Muscle of back (tissue), 11 donors: ENCODE results near the gene ATF6. TPM values are rescaled to one million over a fixed set of nuclear protein-coding genes. Genes with fewer than 3 reads are reported as not detected.

Experiments
- DNase-seq, 3 donors: peaks; one replicate each; pipeline versions ENCODE4 v3.0.0 to v3.0.0-alpha.2; 2013
- polyA plus RNA-seq, 10 donors: library from polyadenylated mRNA; unstranded; fragments of 120-200 nt; gene quantifications; one replicate each; pipeline ENCODE4 v1.2.1, GENCODE V29; 2013; ENCODE audit not compliant: insufficient read length in 10 of 10

The ATF6 gene
- polyA plus RNA-seq, 10 donors: 14.5 to 20.5 (median 18.1) TPM

GRCh38 chr1:161885759-161886158 lies 119.6 kb downstream of the ATF6 start:
- DNase-seq: no peak

GRCh38 chr1:161886589-161886988 lies 120.5 kb downstream of the ATF6 start:
- no peak for DNase-seq

DNA sequence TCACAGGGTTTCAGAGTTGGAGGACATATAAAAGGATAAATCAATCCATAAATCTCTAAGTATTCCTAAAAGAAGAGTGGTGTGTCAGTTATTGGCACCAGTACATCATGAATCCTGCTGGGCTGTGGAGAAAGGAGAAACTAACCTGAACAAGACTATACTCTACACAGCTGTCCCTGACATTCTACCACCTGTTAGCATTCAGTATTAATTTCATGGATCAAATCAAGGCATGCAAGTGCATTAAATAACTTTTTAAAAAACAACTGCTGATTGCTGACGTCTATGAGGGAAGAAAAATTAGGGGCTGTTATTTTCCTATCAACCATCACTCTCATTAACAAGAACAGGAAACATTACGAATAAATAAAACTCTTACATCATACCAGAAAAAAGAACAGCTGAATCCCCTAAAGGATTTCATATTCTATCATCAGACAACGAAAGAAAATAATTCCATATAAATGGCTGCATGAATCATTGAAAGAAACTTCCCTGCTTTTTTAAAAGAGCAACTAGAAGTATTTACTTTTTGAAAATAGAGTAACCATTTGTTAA lies 121.7 kb downstream of the ATF6 start:
- DNase-seq: peak; percentile 30 to 64 (median 32)

GRCh38 chr1:161890574-161890973 lies 124.5 kb downstream of the ATF6 start:
- DNase-seq: no peak

DNA sequence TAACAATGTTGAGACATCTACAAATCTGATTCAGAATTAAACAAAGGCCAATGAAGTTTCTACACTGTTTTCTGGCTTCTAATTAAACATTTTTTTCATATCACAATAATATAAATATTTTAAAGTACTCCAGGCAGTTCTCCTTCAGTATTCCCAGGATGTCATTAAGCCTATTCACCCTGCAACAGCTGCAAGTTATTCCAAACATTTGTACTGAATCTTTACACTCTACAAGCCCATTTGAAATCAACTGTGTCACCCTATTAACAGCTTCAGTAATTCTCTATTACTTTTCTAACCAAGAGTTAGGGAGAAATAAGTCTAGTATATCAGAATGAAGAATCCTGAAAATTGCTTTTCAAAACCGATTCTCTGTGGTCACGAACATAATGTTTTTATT lies 133.0 kb downstream of the ATF6 start:
- no peak for DNase-seq

GRCh38 chr1:161900160-161900559 lies 134.0 kb downstream of the ATF6 start:
- no peak for DNase-seq

- DNase-seq: no peak
These were observed 136.1 kb downstream of the ATF6 start for GRCh38 chr1:161902182-161902581.

DNA sequence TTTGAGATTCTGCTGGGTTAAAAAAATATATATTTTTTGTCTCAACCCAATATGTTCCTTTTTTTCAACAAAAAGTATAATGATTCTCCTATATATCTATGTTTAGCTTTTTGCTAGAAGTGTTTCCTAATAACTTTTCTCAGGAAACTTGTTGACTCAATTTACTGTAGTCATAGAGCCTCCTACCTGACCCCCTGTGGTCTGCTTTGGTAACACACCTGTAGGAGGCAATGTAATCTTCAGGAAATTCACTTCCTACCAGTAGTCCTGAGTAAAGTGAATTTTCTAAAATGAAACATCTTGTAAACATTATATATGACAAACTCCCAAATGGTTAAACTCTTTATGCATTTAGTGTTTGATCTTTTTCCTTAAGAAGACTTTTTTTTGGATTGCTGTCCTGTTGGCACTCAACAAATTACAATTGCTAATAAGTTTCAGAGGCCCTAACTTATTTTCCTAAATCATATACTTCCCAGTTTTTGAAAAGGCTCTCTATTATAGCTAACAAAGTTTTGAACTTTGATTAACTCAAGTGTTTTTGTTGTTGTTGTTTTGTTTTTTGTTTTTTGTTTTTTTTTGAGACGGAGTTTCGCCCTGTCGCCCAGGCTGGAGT lies 139.3 kb downstream of the ATF6 start:
- DNase-seq: no peak

DNA sequence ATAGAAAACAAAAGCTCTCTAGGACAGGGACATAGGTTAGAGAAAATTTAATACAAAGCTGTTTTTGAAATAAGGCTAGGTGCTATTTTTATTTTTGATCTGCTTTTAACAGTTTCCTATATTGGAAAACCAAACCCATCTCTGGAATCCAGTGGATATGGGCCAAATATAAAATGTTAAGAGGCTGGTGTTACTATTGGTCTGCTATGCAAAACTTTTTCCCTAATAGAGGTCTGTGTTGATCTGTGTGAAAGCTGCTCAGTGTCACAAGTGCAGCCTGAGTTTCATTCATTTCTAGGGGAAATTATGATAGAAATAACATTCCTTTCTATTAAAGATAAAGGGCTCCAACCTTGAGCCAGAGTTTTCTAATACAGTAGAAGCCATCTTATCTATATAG lies 141.1 kb downstream of the ATF6 start:
- DNase-seq: no peak

GRCh38 chr1:161908264-161908663 lies 142.1 kb downstream of the ATF6 start:
- DNase-seq: no peak

DNA sequence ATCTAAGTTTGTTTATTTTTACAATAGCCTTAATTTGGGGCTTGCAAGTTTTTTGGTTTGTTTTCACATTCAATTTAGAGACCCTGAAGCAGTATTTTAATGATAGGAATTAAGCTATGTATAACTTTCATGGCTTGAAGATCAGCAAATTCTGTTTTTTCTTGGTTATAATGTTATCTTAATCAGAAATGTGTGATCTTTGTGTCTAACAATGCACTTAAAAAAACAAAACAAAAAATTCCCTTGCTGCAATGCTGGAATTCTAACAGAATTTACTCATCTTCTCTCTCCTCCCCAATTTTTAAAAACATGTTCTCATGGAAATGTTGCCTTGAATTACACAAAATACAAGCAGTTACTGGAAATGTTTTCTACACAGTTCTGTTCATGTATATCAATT lies 144.5 kb downstream of the ATF6 start:
- DNase-seq: peak in 1 of 3 donors; percentile 44

DNA sequence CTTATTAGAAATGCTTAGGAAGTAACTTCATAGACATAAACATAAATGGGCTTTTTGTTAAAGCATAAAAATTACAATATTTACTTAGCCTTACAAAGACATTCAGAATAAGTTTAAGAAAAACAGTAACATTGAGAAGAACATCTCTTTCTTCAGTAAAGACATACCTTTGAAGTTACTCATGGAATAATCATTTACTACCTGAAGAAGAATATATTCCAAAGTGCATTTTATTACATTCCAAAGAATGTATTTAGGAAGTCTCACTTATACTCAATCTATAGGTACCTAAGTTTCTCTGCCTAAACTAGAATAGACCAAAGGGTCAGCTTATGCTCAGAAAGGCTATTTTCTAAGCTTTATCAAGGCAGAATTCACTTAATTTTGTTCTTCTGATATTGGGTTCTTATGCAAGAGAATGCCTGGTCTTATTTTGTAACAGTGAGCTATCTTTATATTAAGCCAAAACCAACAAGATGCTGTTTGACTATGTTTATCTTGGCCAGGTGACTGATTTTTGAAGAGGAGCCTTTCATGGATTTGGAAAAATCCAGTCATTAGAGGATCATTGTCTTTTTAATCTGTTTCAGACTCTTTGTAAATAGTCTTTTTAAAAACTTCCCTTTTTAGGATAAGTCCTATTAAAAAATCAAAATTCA lies 147.5 kb downstream of the ATF6 start:
- DNase-seq: no peak

GRCh38 chr1:161914595-161914994 lies 148.5 kb downstream of the ATF6 start:
- DNase-seq: no peak

DNA sequence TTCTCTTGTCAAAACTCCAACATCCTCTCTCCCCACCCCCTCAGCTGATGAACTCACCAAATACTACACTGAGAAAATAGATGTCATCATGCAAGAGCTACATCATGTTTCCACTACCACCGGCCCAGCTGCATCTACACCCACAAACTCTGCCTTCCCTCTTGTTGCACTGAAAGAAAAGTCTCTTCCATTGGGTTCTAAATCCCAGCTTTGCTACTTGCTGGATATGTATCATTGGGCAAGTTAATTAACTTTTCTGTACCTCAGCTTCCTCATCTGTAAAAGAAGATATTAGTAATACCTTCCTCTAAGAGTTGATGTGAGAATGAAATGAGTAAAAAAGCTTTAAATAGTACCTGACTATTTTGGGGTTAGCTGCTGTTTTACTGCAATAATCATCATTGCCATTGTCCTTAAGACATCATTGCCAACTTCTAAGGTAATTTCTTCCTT lies 149.0 kb downstream of the ATF6 start:
- DNase-seq: no peak

GRCh38 chr1:161915978-161916377 lies 149.9 kb downstream of the ATF6 start:
- DNase-seq: no peak

DNA sequence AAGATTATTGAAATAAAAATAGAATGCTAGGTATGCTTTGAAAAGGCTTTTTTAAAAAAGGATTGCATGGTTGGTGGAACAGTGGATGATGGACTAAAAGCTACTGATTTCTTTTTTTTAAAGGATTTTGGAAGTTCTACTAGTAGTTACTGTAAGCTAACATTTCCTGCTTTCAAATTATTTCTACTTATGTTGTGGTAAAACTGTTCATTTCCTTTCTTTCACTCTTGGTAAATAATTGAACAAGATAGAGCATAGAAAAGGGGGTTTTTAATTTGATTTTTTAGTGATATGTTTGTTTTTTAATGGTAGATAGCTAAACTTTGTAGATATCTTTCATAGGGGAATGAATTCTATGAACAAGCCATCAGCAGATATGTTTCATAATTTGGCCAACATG lies 153.1 kb downstream of the ATF6 start:
- DNase-seq: no peak

GRCh38 chr1:161921491-161921890 lies 155.4 kb downstream of the ATF6 start:
- DNase-seq: no peak

DNA sequence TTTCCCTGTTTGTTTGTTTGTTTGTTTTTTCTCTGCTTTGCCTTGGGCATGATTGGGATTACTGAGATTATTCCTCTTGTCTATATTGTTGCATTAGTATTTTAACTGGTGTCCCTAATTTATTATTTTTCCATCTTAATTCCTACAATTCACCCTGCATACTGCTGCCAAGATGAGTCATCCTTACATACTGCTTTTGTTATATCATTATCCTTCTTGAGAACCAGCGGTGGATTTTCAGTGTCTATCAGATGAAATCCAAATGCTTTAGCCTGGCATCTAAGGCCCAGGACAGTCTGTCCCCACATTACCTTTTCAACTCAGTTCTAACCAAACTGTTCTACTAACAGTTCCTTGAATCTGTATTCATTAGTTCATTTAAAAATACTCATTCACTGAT lies 155.9 kb downstream of the ATF6 start:
- peak in 1 of 3 donors; percentile 37 for DNase-seq

GRCh38 chr1:161928056-161928455 lies 161.9 kb downstream of the ATF6 start:
- no peak for DNase-seq

- DNase-seq: no peak
These were observed 163.0 kb downstream of the ATF6 start for GRCh38 chr1:161929137-161929536.

GRCh38 chr1:161930064-161930463 lies 163.9 kb downstream of the ATF6 start:
- no peak for DNase-seq

DNA sequence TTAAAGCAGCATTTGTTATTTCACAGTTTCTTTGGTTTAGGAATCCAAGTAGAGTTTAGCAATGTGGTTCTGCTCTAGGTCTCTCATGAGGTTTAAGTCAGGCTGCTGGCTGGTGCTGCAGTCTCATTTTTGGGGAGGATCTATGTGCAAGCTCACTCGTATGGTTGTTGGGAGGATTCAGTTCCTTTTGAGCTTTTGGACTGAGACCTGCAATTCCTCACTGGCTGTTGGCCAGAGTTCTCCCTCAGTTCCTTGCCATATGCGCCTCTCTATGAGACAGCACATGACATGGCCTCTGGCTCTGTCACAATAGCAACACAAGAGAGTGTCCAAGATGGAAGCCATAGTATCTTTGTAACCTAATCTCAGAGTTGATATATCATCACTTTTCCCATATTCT lies 166.5 kb downstream of the ATF6 start:
- DNase-seq: no peak
